Kidney (tissue), 14 donors: ENCODE results near the gene RERE. TPM values are rescaled to one million over a fixed set of nuclear protein-coding genes. Genes with fewer than 3 reads are reported as not detected.

ENCODE experiments used
- DNase-seq, 5 donors: peaks; one replicate each; pipeline ENCODE4 v3.0.0-alpha.2; 2013 to 2020
- FAIRE-seq: peaks from 2 replicates; lab custom pipeline; 2012; peaks lifted over from hg19 to GRCh38; lab: Jason Lieb, UNC
- H3K27ac ChIP-seq, 2 donors: one replicate each; pipeline ENCODE4 v1.7.0; 2013; ENCODE audit warnings: low read depth in 2 of 2, low read length in 2 of 2, inconsistent platforms in 1 of 2
- H3K27me3 ChIP-seq: one replicate; pipeline ENCODE4 v1.7.1; 2013; ENCODE audit warnings: low read length, inconsistent platforms; ENCODE audit not compliant: control insufficient read depth, insufficient read depth
- H3K36me3 ChIP-seq, 3 donors: one replicate each; pipeline versions ENCODE4 v1.7.0 to v1.7.1; 2013; ENCODE audit warnings: low read length in 3 of 3, control low read depth in 1 of 3, inconsistent platforms in 1 of 3; ENCODE audit not compliant: insufficient read depth in 3 of 3, control insufficient read depth in 2 of 3
- H3K4me1 ChIP-seq, 3 donors: one replicate each; pipeline versions ENCODE4 v1.7.0 to v1.7.1; 2013; ENCODE audit warnings: low read length in 3 of 3, inconsistent platforms in 1 of 3, low read depth in 1 of 3; ENCODE audit not compliant: control insufficient read depth in 2 of 3, insufficient read depth in 2 of 3
- H3K4me3 ChIP-seq, 3 donors: one replicate each; pipeline versions ENCODE4 v1.7.0 to v1.8.1; 2013; ENCODE audit warnings: low read length in 3 of 3, control low read depth in 1 of 3, inconsistent platforms in 1 of 3
- H3K9ac ChIP-seq, 3 donors: one replicate each; pipeline versions ENCODE4 v1.7.0 to v1.7.1; 2013; ENCODE audit warnings: low read length in 3 of 3, control low read depth in 1 of 3, inconsistent platforms in 1 of 3
- H3K9me3 ChIP-seq, 3 donors: one replicate each; pipeline versions ENCODE4 v1.7.0 to v1.7.1; 2013; ENCODE audit warnings: low read length in 3 of 3, control low read depth in 1 of 3, inconsistent platforms in 1 of 3; ENCODE audit not compliant: control insufficient read depth in 2 of 3, insufficient read depth in 1 of 3
- intact Hi-C: fragments of 100-400 bp; cut with DNase I; formaldehyde crosslinking; loops from one replicate; pipeline ENCODE4 v1.11.1; 2022
- polyA plus RNA-seq: library from polyadenylated mRNA; stranded (reverse); fragments of 350-450 nt; fragmentation: Illumina TruSeq; extraction: RNeasy Lipid Tissue Mini Kit (QIAGEN cat#74804); gene quantifications from one replicate; pipeline ENCODE4 v1.2.3, GENCODE V29; 2014; ENCODE audit warnings: low read depth, low replicate concordance; ENCODE audit not compliant: insufficient read depth
- total RNA-seq: library from RNA; stranded (reverse); fragmentation: NEBNext Ultra II Directional; extraction: Animal tissue kit (Norgen Biotek cat#: 25700); gene quantifications from one replicate; pipeline ENCODE4 v1.2.1, GENCODE V29; 2021
- TF ChIP-seq, protein P1 (sequence below): IDR thresholded peaks from 3 replicates; pipeline ENCODE4 v1.5.1; 2012; ENCODE audit warnings: mild to moderate bottlenecking, moderate library complexity, borderline replicate concordance; ENCODE audit not compliant: insufficient read depth; ENCODE audit errors: extremely low read depth
- donor health status: control.
- donor health status: control.
- donor health status: control.
- donor health status: control.
- donor health status: control.
- donor health status: DM: yes; HTN: yes; CAD: no.
- donor health status: Normal renal cell carcinoma (clear cell type).

Gene RERE
- total and polyA plus RNA-seq, 2 donors from 2014 or later = 37.2 to 176 TPM

DNA sequence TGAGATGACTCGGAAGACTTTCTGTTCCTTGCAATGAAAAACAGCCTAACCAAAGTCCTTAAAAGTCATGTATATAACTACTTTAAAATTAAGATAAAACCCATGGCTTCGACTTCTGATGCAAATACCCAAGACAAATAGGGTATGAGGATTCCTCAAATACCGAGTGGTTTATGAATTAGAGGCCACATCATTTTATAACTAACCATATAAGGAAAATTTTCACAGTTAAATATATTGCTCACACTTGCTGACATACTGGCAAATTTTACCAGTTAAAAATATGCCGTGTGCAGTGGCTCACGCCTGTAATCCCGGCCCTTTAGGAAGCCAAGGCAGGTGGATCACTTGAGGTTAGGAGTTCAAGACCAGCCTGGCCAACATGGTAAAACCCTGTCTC lies 5.4 kb downstream of the RERE start:
- FAIRE-seq = no peak
- TF ChIP-seq, protein P1, sequence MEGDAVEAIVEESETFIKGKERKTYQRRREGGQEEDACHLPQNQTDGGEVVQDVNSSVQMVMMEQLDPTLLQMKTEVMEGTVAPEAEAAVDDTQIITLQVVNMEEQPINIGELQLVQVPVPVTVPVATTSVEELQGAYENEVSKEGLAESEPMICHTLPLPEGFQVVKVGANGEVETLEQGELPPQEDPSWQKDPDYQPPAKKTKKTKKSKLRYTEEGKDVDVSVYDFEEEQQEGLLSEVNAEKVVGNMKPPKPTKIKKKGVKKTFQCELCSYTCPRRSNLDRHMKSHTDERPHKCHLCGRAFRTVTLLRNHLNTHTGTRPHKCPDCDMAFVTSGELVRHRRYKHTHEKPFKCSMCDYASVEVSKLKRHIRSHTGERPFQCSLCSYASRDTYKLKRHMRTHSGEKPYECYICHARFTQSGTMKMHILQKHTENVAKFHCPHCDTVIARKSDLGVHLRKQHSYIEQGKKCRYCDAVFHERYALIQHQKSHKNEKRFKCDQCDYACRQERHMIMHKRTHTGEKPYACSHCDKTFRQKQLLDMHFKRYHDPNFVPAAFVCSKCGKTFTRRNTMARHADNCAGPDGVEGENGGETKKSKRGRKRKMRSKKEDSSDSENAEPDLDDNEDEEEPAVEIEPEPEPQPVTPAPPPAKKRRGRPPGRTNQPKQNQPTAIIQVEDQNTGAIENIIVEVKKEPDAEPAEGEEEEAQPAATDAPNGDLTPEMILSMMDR = no peak
- peaks cover 6 to 19% (median 6%) of the 10 kb centered on the region in 3 donors for H3K4me1 ChIP-seq
- DNase-seq = no peak
- H3K9ac ChIP-seq = no peak overlapping the region
- H3K4me3 ChIP-seq = no peak overlapping the region
- intact Hi-C loops = no loop called here
- no peaks in the 10 kb centered on the region for H3K36me3 ChIP-seq
- no peak overlapping the region for H3K27ac ChIP-seq
- H3K27me3 ChIP-seq = no peaks in the 10 kb centered on the region
- H3K9me3 ChIP-seq = no peaks in the 10 kb centered on the region

DNA sequence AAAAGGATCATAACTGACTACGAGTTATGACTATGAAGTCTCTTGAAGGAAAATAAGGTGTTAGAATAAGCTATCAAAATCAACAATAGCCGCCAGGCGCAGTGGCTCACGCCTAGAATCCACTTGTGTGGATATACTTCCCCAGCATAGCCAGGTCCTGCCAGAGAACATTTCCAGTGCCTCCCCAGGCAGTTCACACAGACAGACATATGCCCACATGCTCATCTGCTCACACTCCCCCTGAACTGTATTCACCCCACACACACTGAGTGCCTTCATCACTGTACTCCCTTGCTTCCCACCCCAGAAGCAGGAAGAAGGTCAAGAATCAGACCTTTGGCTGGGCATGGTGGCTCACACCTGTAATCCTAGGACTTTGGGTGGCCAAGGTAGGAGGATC lies 6.5 kb downstream of the RERE start:
- TF ChIP-seq, protein P1 = no peak
- intact Hi-C loops = no loop called here
- no peaks in the 10 kb centered on the region for H3K27me3 ChIP-seq
- FAIRE-seq (no peak), DNase-seq (no peak)
- peaks cover 6 to 14% (median 6%) of the 10 kb centered on the region in 3 donors for H3K4me1 ChIP-seq
- no peak overlapping the region for H3K27ac ChIP-seq
- H3K9me3 ChIP-seq = no peaks in the 10 kb centered on the region
- no peak overlapping the region for H3K9ac ChIP-seq
- no peaks in the 10 kb centered on the region for H3K36me3 ChIP-seq
- H3K4me3 ChIP-seq = no peak overlapping the region

DNA sequence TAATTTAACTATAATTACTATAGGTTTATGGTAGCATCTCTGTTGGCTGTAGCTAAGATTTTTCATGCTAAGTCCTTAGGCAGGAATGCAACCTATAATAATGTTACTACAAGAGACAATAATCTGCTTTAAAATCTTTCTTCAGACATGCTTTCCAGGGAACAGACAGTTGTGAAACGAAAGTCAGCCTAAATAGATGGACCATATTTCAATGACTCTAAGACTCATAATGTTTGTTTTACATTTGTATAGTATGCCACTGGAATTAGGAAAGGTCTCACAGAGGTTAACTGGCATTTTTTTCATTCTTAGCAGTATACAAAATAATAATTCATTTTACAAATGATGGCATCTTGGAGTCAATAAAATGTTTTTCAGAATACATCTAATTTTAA lies 8.1 kb downstream of the RERE start:
- intact Hi-C loops = no loop called here
- Histone ChIP-seq H3K27ac (no peak overlapping the region), H3K27me3 (no peaks in the 10 kb centered on the region), H3K9me3 (no peaks in the 10 kb centered on the region), H3K9ac (no peak overlapping the region), H3K4me3 (no peak overlapping the region), H3K4me1 (peaks cover 0 to 2% (median under 1%) of the 10 kb centered on the region in 3 donors), H3K36me3 (peaks cover 0 to 2% (median 0%) of the 10 kb centered on the region in 3 donors)
- TF ChIP-seq, protein P1 = no peak
- FAIRE-seq = no peak
- no peak for DNase-seq

DNA sequence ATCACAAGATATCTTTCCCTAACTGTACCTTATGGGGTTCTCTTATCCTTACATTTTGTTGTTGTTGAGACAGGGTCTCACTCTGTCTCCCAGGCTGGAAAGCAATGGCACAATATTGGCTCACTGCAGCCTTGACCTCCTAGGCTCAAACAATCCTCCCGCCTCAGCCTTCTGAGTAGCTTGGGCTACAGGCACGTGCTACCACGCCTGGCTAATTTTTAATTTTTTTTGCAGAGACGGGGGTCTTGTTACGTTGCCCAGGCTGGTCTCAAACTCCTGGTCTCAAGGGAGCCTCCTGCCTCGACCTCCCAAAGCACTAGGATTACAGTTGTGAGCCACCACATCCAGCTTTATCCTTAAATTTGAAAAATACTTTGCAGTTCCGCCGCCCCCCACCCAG lies 10.4 kb downstream of the RERE start:
- FAIRE-seq = no peak

More for the DNA sequence above, 10.4 kb downstream of the RERE start:
- no peaks in the 10 kb centered on the region for H3K4me1 ChIP-seq
- peaks cover 0 to 2% (median 0%) of the 10 kb centered on the region in 3 donors for H3K36me3 ChIP-seq
- H3K9ac ChIP-seq = no peak overlapping the region
- no peaks in the 10 kb centered on the region for H3K27me3 ChIP-seq
- no peak overlapping the region for H3K4me3 ChIP-seq
- intact Hi-C loops = no loop called here
- H3K27ac ChIP-seq = no peak overlapping the region
- no peaks in the 10 kb centered on the region for H3K9me3 ChIP-seq
- TF ChIP-seq, protein P1 = no peak
- no peak for DNase-seq
